NCI-H524 treated with DMSO at 0.1 percent for 48 hours (cell line): ENCODE measurements around the gene TMEM139.
"Not testable (repeated sequence)": the region's sequence is repeated elsewhere in the genome, so short reads cannot be mapped to it uniquely, and the experiment has no call there.

Experiments used
- DNase-seq: peaks from one replicate; lab custom pipeline; 2025; lab: John Stamatoyannopoulos, UW

Gene TMEM139

GRCh38 chr7:143288836-143289235, 4.1 kb downstream of the TMEM139 start:
- no peak for DNase-seq

- no peak for DNase-seq
These were observed 4.7 kb downstream of the TMEM139 start for GRCh38 chr7:143289421-143289820.

GRCh38 chr7:143289888-143290287, 5.1 kb downstream of the TMEM139 start:
- DNase-seq: not testable (repeated sequence)

- no peak for DNase-seq
These were observed 5.5 kb downstream of the TMEM139 start for GRCh38 chr7:143290293-143290692.

GRCh38 chr7:143292876-143293275, 8.1 kb downstream of the TMEM139 start:
- no peak for DNase-seq

GRCh38 chr7:143295870-143296269, 11.1 kb downstream of the TMEM139 start:
- no peak for DNase-seq

GRCh38 chr7:143296686-143297085, 11.9 kb downstream of the TMEM139 start:
- no peak for DNase-seq

GRCh38 chr7:143299346-143299745, 14.6 kb downstream of the TMEM139 start:
- DNase-seq: no peak

- DNase-seq: no peak
These were observed 15.1 kb downstream of the TMEM139 start for GRCh38 chr7:143299840-143300239.

GRCh38 chr7:143300959-143301935, 16.5 kb downstream of the TMEM139 start:
- DNase-seq: no peak

- no peak for DNase-seq
These were observed 19.0 kb downstream of the TMEM139 start for GRCh38 chr7:143303733-143304132.

- no peak for DNase-seq
These were observed 20.2 kb downstream of the TMEM139 start for GRCh38 chr7:143304938-143305337.

GRCh38 chr7:143305423-143306070, 20.8 kb downstream of the TMEM139 start:
- no peak for DNase-seq

- no peak for DNase-seq
These were observed 23.9 kb downstream of the TMEM139 start for GRCh38 chr7:143308632-143309031.

- DNase-seq: no peak
These were observed 29.4 kb downstream of the TMEM139 start for GRCh38 chr7:143314127-143314526.

- DNase-seq: no peak
These were observed 31.0 kb downstream of the TMEM139 start, which contains the start of gene CLCN1 for GRCh38 chr7:143315776-143316175. Gene CLCN1, plus strand, starts transcription at chr7:143316111. Its CDS starts 102 bp downstream, at chr7:143316213.

- DNase-seq: no peak
These were observed 31.7 kb downstream of the TMEM139 start for GRCh38 chr7:143316492-143316891.

GRCh38 chr7:143318661-143319060, 33.9 kb downstream of the TMEM139 start:
- no peak for DNase-seq

- no peak for DNase-seq
These were observed 35.9 kb downstream of the TMEM139 start for GRCh38 chr7:143320620-143321019.

- no peak for DNase-seq
These were observed 36.5 kb downstream of the TMEM139 start for GRCh38 chr7:143321242-143321641.

GRCh38 chr7:143321734-143322133, 37.0 kb downstream of the TMEM139 start:
- DNase-seq: no peak

GRCh38 chr7:143322760-143323633, 38.2 kb downstream of the TMEM139 start:
- no peak for DNase-seq
